K562 (cell line): ENCODE results near the gene IL17REL. TPM values are rescaled to one million over a fixed set of nuclear protein-coding genes. Genes with fewer than 3 reads are reported as not detected.

ENCODE experiments used
- CEBPZ ChIP-seq: fragments of 150-350 bp; IDR thresholded peaks from 2 replicates; pipeline ENCODE4 v1.6.1; 2014; ENCODE audit warnings: low read depth, mild to moderate bottlenecking, low read length, borderline replicate concordance
- CTCFL ChIP-seq: IDR thresholded peaks from 2 replicates; pipeline ENCODE4 v1.6.1; 2011; ENCODE audit warnings: borderline replicate concordance, low read depth, mild to moderate bottlenecking, moderate library complexity, low read length; ENCODE audit not compliant: insufficient read depth, poor library complexity, severe bottlenecking
- ERF ChIP-seq: fragments of 450-650 bp; formaldehyde crosslinking; IDR thresholded peaks from 2 replicates; pipeline ENCODE4 v1.4.0; 2020; ENCODE audit warnings: mild to moderate bottlenecking, mixed read lengths
- FIP1L1 ChIP-seq: fragments of 200-400 bp; formaldehyde crosslinking; IDR thresholded peaks from 2 replicates; pipeline ENCODE4 v1.6.1; 2018; ENCODE audit warnings: mild to moderate bottlenecking, low read depth, low read length; ENCODE audit not compliant: poor library complexity, severe bottlenecking
- FUS ChIP-seq: fragments of 200-400 bp; formaldehyde crosslinking; optimal IDR thresholded peaks from 2 replicates; pipeline ENCODE3; 2017; ENCODE audit warnings: low read depth, low read length
- GABPA ChIP-seq: fragments of 200-800 bp; sonication (Bioruptor generic); conservative IDR thresholded peaks from 2 replicates; pipeline ENCODE4 v1.6.1; 2016; ENCODE audit warnings: low read depth, missing genetic modification characterization, missing compliant biosample characterization
- JUND ChIP-seq, 2 experiments: IDR thresholded peaks; 2 replicates in 1 of 2; 3 replicates in 1 of 2; pipeline ENCODE4 v1.6.1; 2011; ENCODE audit warnings: borderline replicate concordance in 2 of 2, low read depth in 2 of 2, low read length in 2 of 2, improper control_type of control experiment in 1 of 2, missing biosample characterization in 1 of 2, missing genetic modification characterization in 1 of 2, missing genetic modification reagents in 1 of 2
- MIER1 ChIP-seq: fragments of 450-650 bp; IDR thresholded peaks from 2 replicates; pipeline ENCODE4 v1.6.1; 2016; ENCODE audit warnings: antibody characterized with exemption, mild to moderate bottlenecking, low read depth
- NR2C1 ChIP-seq, 2 experiments: fragments of 450-650 bp; IDR thresholded peaks; 2 replicates each; pipeline ENCODE4 v1.6.1; 2017; ENCODE audit warnings: mild to moderate bottlenecking in 2 of 2, antibody characterized with exemption in 1 of 2, inconsistent platforms in 1 of 2, missing compliant biosample characterization in 1 of 2, missing genetic modification characterization in 1 of 2
- NR4A1 ChIP-seq, 2 experiments: fragments of 250-450 bp in 1 of 2; fragments of 450-650 bp in 1 of 2; sonication (Bioruptor Pico) in 1 of 2; IDR thresholded peaks; 2 replicates each; pipeline versions ENCODE4 v1.4.0 to v1.6.1; 2016 to 2020; ENCODE audit warnings: mild to moderate bottlenecking in 2 of 2, missing compliant biosample characterization in 1 of 2, missing genetic modification characterization in 1 of 2, moderate library complexity in 1 of 2
- RFX7 ChIP-seq: fragments of 250-450 bp; sonication (Bioruptor Pico); IDR thresholded peaks from 2 replicates; pipeline ENCODE4 v1.5.1; 2021; ENCODE audit warnings: mild to moderate bottlenecking
- RNF219 ChIP-seq: fragments of 250-450 bp; sonication (Bioruptor Pico); IDR thresholded peaks from 2 replicates; pipeline ENCODE4 v1.5.0; 2022; ENCODE audit warnings: mild to moderate bottlenecking
- SMARCE1 ChIP-seq: fragments of 450-650 bp; IDR thresholded peaks from 2 replicates; pipeline ENCODE4 v1.7.1; 2016; ENCODE audit warnings: mild to moderate bottlenecking
- TFAP4 ChIP-seq: sonication (generic); formaldehyde crosslinking; IDR thresholded peaks from 2 replicates; pipeline ENCODE4 v1.8.0; 2022; ENCODE audit warnings: missing genetic modification reagents, mild to moderate bottlenecking, moderate library complexity, borderline replicate concordance
- ZC3H8 ChIP-seq: fragments of 450-650 bp; IDR thresholded peaks from 2 replicates; pipeline ENCODE4 v1.6.1; 2017
- ZFX ChIP-seq: sonication (generic); formaldehyde crosslinking; IDR thresholded peaks from 2 replicates; pipeline ENCODE4 v1.8.0; 2022; ENCODE audit warnings: mild to moderate bottlenecking, missing genetic modification reagents, moderate library complexity
- polyA plus RNA-seq, 8 experiments: library from polyadenylated mRNA; depleted of rRNA in 4 of 8; stranded (reverse) in 5 of 8; unstranded in 3 of 8; fragments of >200 nt; fragmentation: Nextera tagmentation in 2 of 8; fragmentation: Illumina TruSeq in 1 of 8; extraction: Ambion mirVana in 2 of 8; extraction: Trizol in 1 of 8; gene quantifications; 2 replicates each; pipeline versions ENCODE4 v1.2.1 to v1.2.3, GENCODE V29; 2011 to 2014; ENCODE audit warnings: inconsistent platforms in 1 of 8, missing spikeins in 1 of 8
- total RNA-seq, 7 experiments: library from RNA; depleted of rRNA in 6 of 7; stranded (reverse); fragments of >200 nt in 6 of 7; fragmentation: Illumina TruSeq in 2 of 7; extraction: Trizol in 2 of 7; gene quantifications; 2 replicates each; pipeline versions ENCODE4 v1.2.1 to v1.2.3, GENCODE V29; 2011 to 2021; ENCODE audit warnings: low replicate concordance in 1 of 7

IL17REL gene
- total and polyA plus RNA-seq, 9 of the 15 experiments (the other 6 are each of a cell fraction or from before 2014, with no cell fraction given) = 0.05 to 0.42 (median 0.11) TPM; not detected in 4

- TF ChIP-seq CEBPZ (no peak), MIER1 (no peak), ZC3H8 (no peak), NR2C1 (IDR thresholded peaks at IDR 0.05) (peak; percentile 81), NR2C1 (tag; IDR thresholded peaks at IDR 0.05) (peak; percentile 75), NR4A1 (CRISPR knock-in tag; IDR thresholded peaks at IDR 0.05) (no peak), NR4A1 (tag; IDR thresholded peaks at IDR 0.05) (0 out of 2 replicates have a peak, but pooled peaks have one; percentile 36), GABPA (tag) (0 out of 2 replicates have a peak, but pooled peaks have one; percentile 24), ZFX (CRISPR knock-in tag) (peak; percentile 45; the same call in 1 of the 2 replicates), FIP1L1 (peak; percentile 54), RFX7 (no peak), FUS (no peak), TFAP4 (peak; percentile 57; the same call in 1 of the 2 replicates), ERF (CRISPR knock-in tag) (no peak), SMARCE1 (0 out of 2 replicates have a peak, but pooled peaks have one; percentile 4), JUND (IDR thresholded peaks at IDR 0.05; ENCODE audit: borderline replicate concordance, low read depth, low read length) (no peak), JUND (tag; IDR thresholded peaks at IDR 0.05; ENCODE audit: borderline replicate concordance, low read depth, low read length) (0 out of 3 replicates have a peak, but pooled peaks have one; percentile 2), CTCFL (peak; percentile 56), RNF219 (CRISPR knock-in tag) (no peak)
These were observed 49.6 kb downstream of the IL17REL start (continued) for GRCh38 chr22:49962751-49963646.
